ENCODE results near the gene TRIM26.
"Not testable (repeated sequence)": the region's sequence is repeated elsewhere in the genome, so short reads cannot be mapped to it uniquely, and the experiment has no call there.

The TRIM26 gene

GRCh38 chr6:30169658-30170614, 43.3 kb downstream of the TRIM26 start:
- peak; percentile 30 for DNase-seq (ENCODE audit: low spot score)

- no peak for DNase-seq (ENCODE audit: low spot score)
These were observed 44.5 kb downstream of the TRIM26 start for GRCh38 chr6:30168741-30169140.

GRCh38 chr6:30167101-30167500, 46.1 kb downstream of the TRIM26 start:
- DNase-seq (ENCODE audit: low spot score): no peak

- DNase-seq (ENCODE audit: low spot score): not testable (repeated sequence)
These were observed 48.0 kb downstream of the TRIM26 start for GRCh38 chr6:30165238-30165637.

GRCh38 chr6:30164714-30165113, 48.5 kb downstream of the TRIM26 start:
- DNase-seq (ENCODE audit: low spot score): no peak

- DNase-seq (ENCODE audit: low spot score): no peak
These were observed 49.1 kb downstream of the TRIM26 start for GRCh38 chr6:30163918-30164654.

GRCh38 chr6:30163090-30163917, 49.9 kb downstream of the TRIM26 start, which contains the start of gene TRIM15:
TSS of gene TRIM15 (plus strand) at chr6:30163546. CDS start at chr6:30163685, 139 bp downstream.
- DNase-seq (ENCODE audit: low spot score): peak; percentile 7

GRCh38 chr6:30162265-30163089, 50.7 kb downstream of the TRIM26 start:
- no peak for DNase-seq (ENCODE audit: low spot score)

- DNase-seq (ENCODE audit: low spot score): no peak
These were observed 52.2 kb downstream of the TRIM26 start, which contains the start of gene TRIM10 for GRCh38 chr6:30160785-30161531. TSS of gene TRIM10 (minus strand) at chr6:30161211. CDS start at chr6:30160858, 353 bp downstream.

GRCh38 chr6:30160008-30160784, 53.0 kb downstream of the TRIM26 start:
- DNase-seq (ENCODE audit: low spot score): no peak

GRCh38 chr6:30158475-30159040, 54.6 kb downstream of the TRIM26 start:
- no peak for DNase-seq (ENCODE audit: low spot score)

- no peak for DNase-seq (ENCODE audit: low spot score)
These were observed 55.2 kb downstream of the TRIM26 start for GRCh38 chr6:30157999-30158398.

GRCh38 chr6:30157581-30157980, 55.6 kb downstream of the TRIM26 start:
- no peak for DNase-seq (ENCODE audit: low spot score)

- DNase-seq (ENCODE audit: low spot score): no peak
These were observed 56.4 kb downstream of the TRIM26 start for GRCh38 chr6:30156774-30157173.

GRCh38 chr6:30156262-30156599, 57.0 kb downstream of the TRIM26 start:
- no peak for DNase-seq (ENCODE audit: low spot score)

- DNase-seq (ENCODE audit: low spot score): no peak
These were observed 57.5 kb downstream of the TRIM26 start for GRCh38 chr6:30155520-30156261.

- DNase-seq (ENCODE audit: low spot score): no peak
These were observed 58.3 kb downstream of the TRIM26 start for GRCh38 chr6:30154709-30155519.

- no peak for DNase-seq (ENCODE audit: low spot score)
These were observed 59.1 kb downstream of the TRIM26 start for GRCh38 chr6:30154061-30154460.
